ENCODE measurements around the gene CIAO1.

The CIAO1 gene

GRCh38 chr2:96248624-96249023, 17.4 kb upstream of the CIAO1 start:
- TF ChIP-seq SP1 (IDR thresholded peaks at IDR 0.05) (no peak), CTBP1 (IDR thresholded peaks at IDR 0.05; ENCODE audit: borderline replicate concordance) (no peak), SUZ12 (IDR thresholded peaks at IDR 0.05) (no peak), FOXA1 (IDR thresholded peaks at IDR 0.05) (no peak), FOXM1 (IDR thresholded peaks at IDR 0.05; ENCODE audit: borderline replicate concordance) (no peak), ZNF384 (IDR thresholded peaks at IDR 0.05) (no peak)
- POLR2A ChIA-PET: interaction anchor here (0.9 kb wide), 1 partner anchor 11 kb away, joined by 3 read pairs; no protein-coding TSS in a partner anchor
- no peak for DNase-seq (ENCODE audit: extremely low spot score)
- CTCF ChIA-PET: interaction anchor here (0.6 kb wide), 1 partner anchor 19 kb away, joined by 10 read pairs; no protein-coding TSS in a partner anchor

- DNase-seq (ENCODE audit: extremely low spot score): no peak
- ChIA-PET POLR2A (no interaction called here), CTCF (interaction anchor here (0.6 kb wide), 1 partner anchor 625 kb away, joined by 3 read pairs; no protein-coding TSS in a partner anchor)
- no peak for TF ChIP-seq LEF1 (IDR thresholded peaks at IDR 0.05; ENCODE audit: borderline replicate concordance)
- TF ChIP-seq SP1 (IDR thresholded peaks at IDR 0.05): no peak
- no peak for TF ChIP-seq FOXK2 (IDR thresholded peaks at IDR 0.05)
- no peak for TF ChIP-seq SUZ12 (IDR thresholded peaks at IDR 0.05)
- TF ChIP-seq NFRKB (IDR thresholded peaks at IDR 0.05): no peak
- TF ChIP-seq ARNT (IDR thresholded peaks at IDR 0.05): no peak
- no peak for TF ChIP-seq ELF4 (IDR thresholded peaks at IDR 0.05)
- no peak for TF ChIP-seq L3MBTL2 (conservative IDR thresholded peaks at IDR 0.05)
- no peak for TF ChIP-seq ZNF384 (IDR thresholded peaks at IDR 0.05)
- no peak for TF ChIP-seq HDGF (IDR thresholded peaks at IDR 0.05; ENCODE audit: borderline replicate concordance)
- TF ChIP-seq CTBP1 (IDR thresholded peaks at IDR 0.05; ENCODE audit: borderline replicate concordance): no peak
- TF ChIP-seq FOXM1 (IDR thresholded peaks at IDR 0.05; ENCODE audit: borderline replicate concordance): no peak
- no peak for TF ChIP-seq PKNOX1 (IDR thresholded peaks at IDR 0.05)
- no peak for TF ChIP-seq FOXA1 (IDR thresholded peaks at IDR 0.05)
- no peak for TF ChIP-seq TARDBP (IDR thresholded peaks at IDR 0.05)
- TF ChIP-seq BHLHE40 (IDR thresholded peaks at IDR 0.05; ENCODE audit: borderline replicate concordance): no peak
These were observed 16.4 kb upstream of the CIAO1 start for GRCh38 chr2:96249654-96250053.

- POLR2A ChIA-PET: no interaction called here
- no peak for TF ChIP-seq FOXK2 (IDR thresholded peaks at IDR 0.05)
- no peak for TF ChIP-seq FOXA1 (IDR thresholded peaks at IDR 0.05)
- no peak for TF ChIP-seq L3MBTL2 (conservative IDR thresholded peaks at IDR 0.05)
- no peak for TF ChIP-seq CTBP1 (IDR thresholded peaks at IDR 0.05; ENCODE audit: borderline replicate concordance)
- no peak for TF ChIP-seq SUZ12 (IDR thresholded peaks at IDR 0.05)
- TF ChIP-seq SP1 (IDR thresholded peaks at IDR 0.05): no peak
- no peak for TF ChIP-seq NFRKB (IDR thresholded peaks at IDR 0.05)
- no peak for TF ChIP-seq TARDBP (IDR thresholded peaks at IDR 0.05)
- no peak for TF ChIP-seq FOXM1 (IDR thresholded peaks at IDR 0.05; ENCODE audit: borderline replicate concordance)
- TF ChIP-seq PKNOX1 (IDR thresholded peaks at IDR 0.05): no peak
- no peak for TF ChIP-seq ARNT (IDR thresholded peaks at IDR 0.05)
- TF ChIP-seq LEF1 (IDR thresholded peaks at IDR 0.05; ENCODE audit: borderline replicate concordance): no peak
- TF ChIP-seq ZNF384 (IDR thresholded peaks at IDR 0.05): no peak
- no peak for TF ChIP-seq ELF4 (IDR thresholded peaks at IDR 0.05)
- TF ChIP-seq HDGF (IDR thresholded peaks at IDR 0.05; ENCODE audit: borderline replicate concordance): no peak
- DNase-seq (ENCODE audit: extremely low spot score): no peak
- CTCF ChIA-PET: no interaction called here
These were observed 15.8 kb upstream of the CIAO1 start for GRCh38 chr2:96250188-96250587.

GRCh38 chr2:96251721-96252292, 14.2 kb upstream of the CIAO1 start:
- ChIA-PET CTCF (no interaction called here), POLR2A (interaction anchor here (1.0 kb wide), 1 partner anchor 9 kb away, joined by 3 read pairs; no protein-coding TSS in a partner anchor)
- no peak for DNase-seq (ENCODE audit: extremely low spot score)
- no peak for TF ChIP-seq ELF4 (IDR thresholded peaks at IDR 0.05)
- no peak for TF ChIP-seq ARNT (IDR thresholded peaks at IDR 0.05)
- no peak for TF ChIP-seq HDGF (IDR thresholded peaks at IDR 0.05; ENCODE audit: borderline replicate concordance)
- no peak for TF ChIP-seq SP1 (IDR thresholded peaks at IDR 0.05)
- no peak for TF ChIP-seq BHLHE40 (IDR thresholded peaks at IDR 0.05; ENCODE audit: borderline replicate concordance)

- no peak for DNase-seq (ENCODE audit: extremely low spot score)
- no peak for TF ChIP-seq SUZ12 (IDR thresholded peaks at IDR 0.05)
- no peak for TF ChIP-seq ZNF384 (IDR thresholded peaks at IDR 0.05)
- no peak for TF ChIP-seq HDGF (IDR thresholded peaks at IDR 0.05; ENCODE audit: borderline replicate concordance)
- TF ChIP-seq PKNOX1 (IDR thresholded peaks at IDR 0.05): no peak
- TF ChIP-seq TARDBP (IDR thresholded peaks at IDR 0.05): no peak
- TF ChIP-seq SP1 (IDR thresholded peaks at IDR 0.05): no peak
- TF ChIP-seq FOXM1 (IDR thresholded peaks at IDR 0.05; ENCODE audit: borderline replicate concordance): no peak
- TF ChIP-seq NFRKB (IDR thresholded peaks at IDR 0.05): no peak
- no peak for TF ChIP-seq FOXK2 (IDR thresholded peaks at IDR 0.05)
- TF ChIP-seq ARNT (IDR thresholded peaks at IDR 0.05): no peak
- no peak for TF ChIP-seq CTBP1 (IDR thresholded peaks at IDR 0.05; ENCODE audit: borderline replicate concordance)
- ChIA-PET POLR2A (no interaction called here), CTCF (no interaction called here)
These were observed 13.5 kb upstream of the CIAO1 start for GRCh38 chr2:96252526-96252925.

- TF ChIP-seq FOXM1 (IDR thresholded peaks at IDR 0.05; ENCODE audit: borderline replicate concordance) (no peak), SP1 (IDR thresholded peaks at IDR 0.05) (no peak), FOXK2 (IDR thresholded peaks at IDR 0.05) (no peak), ZNF384 (IDR thresholded peaks at IDR 0.05) (no peak), BHLHE40 (IDR thresholded peaks at IDR 0.05; ENCODE audit: borderline replicate concordance) (no peak), HDGF (IDR thresholded peaks at IDR 0.05; ENCODE audit: borderline replicate concordance) (no peak)
- ChIA-PET POLR2A (interaction anchor here (1.7 kb wide), 1 partner anchor 44 kb away, joined by 9 read pairs; the partner anchor contains the start of gene STARD7), CTCF (no interaction called here)
- no peak for DNase-seq (ENCODE audit: extremely low spot score)
These were observed 13.0 kb upstream of the CIAO1 start for GRCh38 chr2:96253006-96253405.

All from HEK293T (cell line).